ENCODE results near the gene LSM11. TPM values are rescaled to one million over a fixed set of nuclear protein-coding genes. Genes with fewer than 3 reads are reported as not detected.

Gene LSM11
- total and polyA plus RNA-seq, 2 of the 4 experiments (the other 2 are of a cell fraction): 1.4 to 3.0 TPM

DNA sequence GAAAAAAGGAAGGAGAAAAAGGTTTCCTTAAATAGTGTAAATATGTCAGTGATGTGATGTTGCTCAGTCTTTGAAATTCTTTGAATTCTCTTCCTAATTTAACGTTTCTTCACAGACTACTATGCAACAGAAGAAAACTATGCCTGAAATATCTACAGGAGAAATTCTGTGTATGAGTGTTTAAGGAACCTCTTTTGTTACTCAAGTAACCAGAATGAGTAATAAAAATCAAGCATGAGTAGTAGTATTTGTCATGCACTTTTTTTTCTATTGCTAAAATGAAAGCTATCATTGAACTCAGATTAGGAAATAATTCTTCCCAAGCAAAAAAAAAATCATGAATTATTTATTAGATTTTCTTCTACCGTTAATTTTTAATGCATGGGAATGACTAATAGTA, 32.6 kb upstream of the LSM11 start:
- no peak overlapping the region for H2BK15ac ChIP-seq (ENCODE audit: low read depth, low read length)
- no peak overlapping the region; the same call in 1 of the 2 replicates for H3K4ac ChIP-seq (ENCODE audit: low read depth, low read length)
- H3K27ac ChIP-seq (ENCODE audit: insufficient read depth, low read length): no peak overlapping the region
- no peak overlapping the region for H4K91ac ChIP-seq (ENCODE audit: insufficient read depth, low read depth, low read length)
- no peak overlapping the region for H4K5ac ChIP-seq (ENCODE audit: low read depth, low read length)
- peak; percentile 86 for DNase-seq
- H3K27me3 ChIP-seq (ENCODE audit: control insufficient read depth, insufficient read depth, low read length): no peaks in the 10 kb centered on the region
- no peak overlapping the region for H3K9ac ChIP-seq (ENCODE audit: low read depth, low read length)
- H2BK120ac ChIP-seq (ENCODE audit: low read depth, low read length): no peak overlapping the region
- no peak overlapping the region for H3K56ac ChIP-seq (ENCODE audit: extremely low read depth, insufficient read depth, low read length)
- H4K20me1 ChIP-seq (ENCODE audit: insufficient read depth, low read length): no peaks in the 10 kb centered on the region
- no peak overlapping the region for H3K23ac ChIP-seq (ENCODE audit: low read depth, low read length)
- intact Hi-C loops (cut with micrococcal nuclease): loop anchor here (10.0 kb wide), 1 partner anchor 206 kb away; no protein-coding TSS in a partner anchor
- dilution Hi-C loops (cut with HindIII; ENCODE audit: low sequenced_read_pairs, unreplicated experiment): no loop called here
- no peak overlapping the region for H3K18ac ChIP-seq (ENCODE audit: low read depth, low read length)
- in situ Hi-C loops (cut with MboI; ENCODE audit: low sequenced_read_pairs): loop anchor here (10.0 kb wide), 2 partner anchors 206 to 356 kb away; no protein-coding TSS in a partner anchor
- H3K4me2 ChIP-seq (ENCODE audit: low read depth, low read length): no peak overlapping the region; the same call in 1 of the 2 replicates
- H3K9me1 ChIP-seq (ENCODE audit: insufficient read depth, low read length): peaks cover 5% of the 10 kb centered on the region
- H3K14ac ChIP-seq (replicated peaks; ENCODE audit: low read depth, low read length): no peak overlapping the region
- WGBS, 2 experiments (ENCODE audit: extremely low coverage in 2 of 2, insufficient read length in 1 of 2): no CpG with 5 or more reads among the region's 2 CpGs
- ATAC-seq (ENCODE audit: low read depth): peak; percentile 82
- H3K79me1 ChIP-seq (ENCODE audit: low read depth in 1 of 2, low read length in 2 of 2): no peaks in the 10 kb centered on the region
- no peak overlapping the region; a peak in 1 of 4 replicates for H4K8ac ChIP-seq (ENCODE audit: low read depth in 2 of 2, low read length in 2 of 2)
- H3K4me3 ChIP-seq (ENCODE audit: insufficient read depth, low read depth, low read length): no peak overlapping the region
- peak overlapping the region; percentile 63 for H2BK5ac ChIP-seq (ENCODE audit: low read depth, low read length, poor library complexity, severe bottlenecking)
- H3K36me3 ChIP-seq (ENCODE audit: control insufficient read depth, insufficient read depth, low read length): no peaks in the 10 kb centered on the region
- H2AK5ac ChIP-seq (ENCODE audit: low read depth, low read length): no peak overlapping the region
- no peak overlapping the region for H2AK9ac ChIP-seq (replicated peaks; ENCODE audit: low read depth, low read length, poor library complexity)
- no peak overlapping the region for H2BK20ac ChIP-seq (ENCODE audit: low read depth, low read length)
- no peak for TF ChIP-seq BHLHE40 (IDR thresholded peaks at IDR 0.05; ENCODE audit: low read depth, low read length)
- TF ChIP-seq NFE2L2 (IDR thresholded peaks at IDR 0.05; ENCODE audit: low read depth, low read length): no peak
- TF ChIP-seq, protein P1, sequence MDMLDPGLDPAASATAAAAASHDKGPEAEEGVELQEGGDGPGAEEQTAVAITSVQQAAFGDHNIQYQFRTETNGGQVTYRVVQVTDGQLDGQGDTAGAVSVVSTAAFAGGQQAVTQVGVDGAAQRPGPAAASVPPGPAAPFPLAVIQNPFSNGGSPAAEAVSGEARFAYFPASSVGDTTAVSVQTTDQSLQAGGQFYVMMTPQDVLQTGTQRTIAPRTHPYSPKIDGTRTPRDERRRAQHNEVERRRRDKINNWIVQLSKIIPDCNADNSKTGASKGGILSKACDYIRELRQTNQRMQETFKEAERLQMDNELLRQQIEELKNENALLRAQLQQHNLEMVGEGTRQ (IDR thresholded peaks at IDR 0.05; ENCODE audit: low read depth, low read length): no peak
- no peak for TF ChIP-seq RFX5 (IDR thresholded peaks at IDR 0.05; ENCODE audit: low read depth, low read length)
- TF ChIP-seq, protein P2, sequence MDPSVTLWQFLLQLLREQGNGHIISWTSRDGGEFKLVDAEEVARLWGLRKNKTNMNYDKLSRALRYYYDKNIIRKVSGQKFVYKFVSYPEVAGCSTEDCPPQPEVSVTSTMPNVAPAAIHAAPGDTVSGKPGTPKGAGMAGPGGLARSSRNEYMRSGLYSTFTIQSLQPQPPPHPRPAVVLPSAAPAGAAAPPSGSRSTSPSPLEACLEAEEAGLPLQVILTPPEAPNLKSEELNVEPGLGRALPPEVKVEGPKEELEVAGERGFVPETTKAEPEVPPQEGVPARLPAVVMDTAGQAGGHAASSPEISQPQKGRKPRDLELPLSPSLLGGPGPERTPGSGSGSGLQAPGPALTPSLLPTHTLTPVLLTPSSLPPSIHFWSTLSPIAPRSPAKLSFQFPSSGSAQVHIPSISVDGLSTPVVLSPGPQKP (IDR thresholded peaks at IDR 0.05; ENCODE audit: borderline replicate concordance, low read depth, low read length): no peak
- TF ChIP-seq MXI1 (IDR thresholded peaks at IDR 0.05; ENCODE audit: borderline replicate concordance, low read depth, low read length): no peak
- no peak for TF ChIP-seq CHD1 (IDR thresholded peaks at IDR 0.05; ENCODE audit: low read depth, low read length)
- no peak for TF ChIP-seq MAZ (IDR thresholded peaks at IDR 0.05; ENCODE audit: borderline replicate concordance, low read depth, low read length)
- TF ChIP-seq FOS (IDR thresholded peaks at IDR 0.05; ENCODE audit: low read depth, low read length): 0 out of 2 replicates have a peak, but pooled peaks have one; percentile 18
- no peak for TF ChIP-seq POLR2A (IDR thresholded peaks at IDR 0.05; ENCODE audit: low read depth, low read length)
- 0 out of 2 replicates have a peak, but pooled peaks have one; percentile 3 for TF ChIP-seq SMC3 (IDR thresholded peaks at IDR 0.05; ENCODE audit: low read depth, low read length)
- TF ChIP-seq, protein P3, sequence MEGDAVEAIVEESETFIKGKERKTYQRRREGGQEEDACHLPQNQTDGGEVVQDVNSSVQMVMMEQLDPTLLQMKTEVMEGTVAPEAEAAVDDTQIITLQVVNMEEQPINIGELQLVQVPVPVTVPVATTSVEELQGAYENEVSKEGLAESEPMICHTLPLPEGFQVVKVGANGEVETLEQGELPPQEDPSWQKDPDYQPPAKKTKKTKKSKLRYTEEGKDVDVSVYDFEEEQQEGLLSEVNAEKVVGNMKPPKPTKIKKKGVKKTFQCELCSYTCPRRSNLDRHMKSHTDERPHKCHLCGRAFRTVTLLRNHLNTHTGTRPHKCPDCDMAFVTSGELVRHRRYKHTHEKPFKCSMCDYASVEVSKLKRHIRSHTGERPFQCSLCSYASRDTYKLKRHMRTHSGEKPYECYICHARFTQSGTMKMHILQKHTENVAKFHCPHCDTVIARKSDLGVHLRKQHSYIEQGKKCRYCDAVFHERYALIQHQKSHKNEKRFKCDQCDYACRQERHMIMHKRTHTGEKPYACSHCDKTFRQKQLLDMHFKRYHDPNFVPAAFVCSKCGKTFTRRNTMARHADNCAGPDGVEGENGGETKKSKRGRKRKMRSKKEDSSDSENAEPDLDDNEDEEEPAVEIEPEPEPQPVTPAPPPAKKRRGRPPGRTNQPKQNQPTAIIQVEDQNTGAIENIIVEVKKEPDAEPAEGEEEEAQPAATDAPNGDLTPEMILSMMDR (conservative IDR thresholded peaks at IDR 0.05; ENCODE audit: low read depth, low read length): no peak
- peak; percentile 78 for TF ChIP-seq CEBPB (IDR thresholded peaks at IDR 0.05; ENCODE audit: low read depth, low read length)
- TF ChIP-seq RCOR1 (IDR thresholded peaks at IDR 0.05; ENCODE audit: insufficient replicate concordance, low read length): no peak
- TF ChIP-seq RAD21 (IDR thresholded peaks at IDR 0.05; ENCODE audit: low read length): no peak
- 0 out of 2 replicates have a peak, but pooled peaks have one; percentile 9 for TF ChIP-seq MAFK (IDR thresholded peaks at IDR 0.05; ENCODE audit: low read depth, low read length)
- H3K9me3 ChIP-seq (ENCODE audit: control insufficient read depth, insufficient read depth, low read length): no peaks in the 10 kb centered on the region
- no peak overlapping the region for H2AFZ ChIP-seq (replicated peaks; ENCODE audit: low read length, poor library complexity)
- H3K4me1 ChIP-seq (ENCODE audit: control insufficient read depth, insufficient read depth, low read length): peaks cover 2% of the 10 kb centered on the region; the same call in 1 of the 2 replicates
- no TSS peak for BruUV-seq (replicated peaks)
- POLR2A ChIA-PET (ENCODE audit: unreplicated experiment): no interaction called here
- CTCF ChIA-PET: interaction anchor here (0.6 kb wide), 1 partner anchor 563 kb away, joined by 3 read pairs; no protein-coding TSS in a partner anchor
